DND-41 (cell line): ENCODE data around the gene PDXK.

Experiments
- EZH2 ChIP-seq: IDR thresholded peaks from 3 replicates; pipeline ENCODE4 v1.6.1; 2012; ENCODE audit warnings: borderline replicate concordance, low read depth, mild to moderate bottlenecking, moderate library complexity, low read length, inconsistent platforms; ENCODE audit not compliant: severe bottlenecking
- TF ChIP-seq, protein P1 (sequence below): IDR thresholded peaks from 2 replicates; pipeline ENCODE4 v1.5.1; 2012; ENCODE audit warnings: borderline replicate concordance, low read length, moderate library complexity, mild to moderate bottlenecking; ENCODE audit not compliant: poor library complexity, severe bottlenecking; ENCODE audit errors: extremely low read depth

DNA sequence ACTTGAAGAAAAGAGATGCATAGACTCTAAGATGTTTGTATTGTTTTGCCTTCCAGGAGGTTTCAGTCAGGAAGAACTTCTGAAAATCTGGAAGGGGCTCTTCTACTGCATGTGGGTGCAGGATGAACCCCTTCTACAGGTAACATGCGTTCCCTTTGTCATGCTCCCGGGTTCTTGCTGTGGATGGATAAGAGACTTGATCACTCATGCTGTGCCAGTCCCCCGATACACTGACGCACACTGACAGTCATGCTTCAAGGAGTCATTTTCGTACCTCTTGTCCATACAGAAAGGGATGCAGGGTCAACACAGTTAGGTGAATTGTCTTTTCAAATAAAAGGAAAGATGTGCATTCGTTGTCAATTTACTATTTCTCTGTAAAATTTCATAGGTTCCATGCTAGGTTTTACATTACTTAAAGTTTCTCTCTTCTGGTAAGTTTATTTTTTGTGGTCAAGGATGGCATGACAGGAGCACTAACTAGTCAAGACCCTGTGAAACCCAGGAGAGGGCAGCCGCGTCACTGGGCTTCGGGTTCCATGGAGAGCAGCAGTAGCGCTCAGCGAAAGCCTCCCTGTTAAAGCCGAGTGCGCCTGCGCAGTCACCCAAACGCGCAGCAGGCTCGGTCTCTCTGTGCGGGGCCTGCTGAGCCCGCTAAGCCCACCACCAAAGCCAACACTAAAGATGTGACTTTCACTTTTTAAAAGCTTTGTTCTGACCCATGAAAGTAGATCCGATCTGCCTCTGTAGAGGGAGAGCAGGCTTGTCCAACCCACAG, 48.9 kb upstream of the PDXK start:
- TF ChIP-seq, protein P1, sequence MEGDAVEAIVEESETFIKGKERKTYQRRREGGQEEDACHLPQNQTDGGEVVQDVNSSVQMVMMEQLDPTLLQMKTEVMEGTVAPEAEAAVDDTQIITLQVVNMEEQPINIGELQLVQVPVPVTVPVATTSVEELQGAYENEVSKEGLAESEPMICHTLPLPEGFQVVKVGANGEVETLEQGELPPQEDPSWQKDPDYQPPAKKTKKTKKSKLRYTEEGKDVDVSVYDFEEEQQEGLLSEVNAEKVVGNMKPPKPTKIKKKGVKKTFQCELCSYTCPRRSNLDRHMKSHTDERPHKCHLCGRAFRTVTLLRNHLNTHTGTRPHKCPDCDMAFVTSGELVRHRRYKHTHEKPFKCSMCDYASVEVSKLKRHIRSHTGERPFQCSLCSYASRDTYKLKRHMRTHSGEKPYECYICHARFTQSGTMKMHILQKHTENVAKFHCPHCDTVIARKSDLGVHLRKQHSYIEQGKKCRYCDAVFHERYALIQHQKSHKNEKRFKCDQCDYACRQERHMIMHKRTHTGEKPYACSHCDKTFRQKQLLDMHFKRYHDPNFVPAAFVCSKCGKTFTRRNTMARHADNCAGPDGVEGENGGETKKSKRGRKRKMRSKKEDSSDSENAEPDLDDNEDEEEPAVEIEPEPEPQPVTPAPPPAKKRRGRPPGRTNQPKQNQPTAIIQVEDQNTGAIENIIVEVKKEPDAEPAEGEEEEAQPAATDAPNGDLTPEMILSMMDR = no peak
- no peak for TF ChIP-seq EZH2
